K562 (cell line): ENCODE results near the gene KRTAP1-4. TPM values are rescaled to one million over a fixed set of nuclear protein-coding genes. Genes with fewer than 3 reads are reported as not detected.

ENCODE experiments used
- ATAC-seq: fragments of 200-7000 bp; cut with Tn5 transposase; 3 replicates; pipeline ENCODE4 v1.9.1; 2020; ENCODE audit warnings: moderate library complexity
- BruUV-seq: library from RNA; stranded (reverse); fragments of 400-500 nt; replicated peaks from 2 replicates; lab custom pipeline; 2021; lab: Mats Ljungman, UMichigan
- CTCF ChIA-PET: fragments of 300-600 bp; formaldehyde crosslinking; extraction: SDS; loops from one replicate; lab custom pipeline; 2021; ENCODE audit warnings: low intra/inter-chr PET ratio; lab: Yijun Ruan, JAX
- POLR2A ChIA-PET: fragments of 300-600, 350-650 bp; sonication (Branson Sonifier 250); formaldehyde crosslinking; extraction: SDS; loops from one replicate; lab custom pipeline; 2021; ENCODE audit warnings: antibody characterized with exemption, inconsistent platforms; lab: Yijun Ruan, JAX
- DNase-seq, 4 experiments: peaks; one replicate each; pipeline versions ENCODE4 v3.0.0 to v3.0.0-alpha.2; 2011 to 2018; ENCODE audit warnings: low spot score in 3 of 4, mixed read lengths in 3 of 4; ENCODE audit errors: extremely low read depth in 1 of 4
- FAIRE-seq: peaks from 2 replicates; lab custom pipeline; 2011; peaks lifted over from hg19 to GRCh38; lab: Jason Lieb, UNC
- H2AFZ ChIP-seq: 2 replicates; pipeline ENCODE4 v1.6.0; 2011; ENCODE audit warnings: low read depth, low read length, control low read depth, inconsistent platforms
- H3K27ac ChIP-seq: fragments of 200-600 bp; 3 replicates; pipeline ENCODE4 v1.8.0; 2011; ENCODE audit warnings: low read depth, mild to moderate bottlenecking, control low read depth, inconsistent platforms, low read length, moderate library complexity, mixed read lengths; ENCODE audit errors: extremely low read depth
- H3K27me3 ChIP-seq, 2 experiments: fragments of 300-600 bp in 1 of 2; 2 replicates in 1 of 2; 3 replicates in 1 of 2; pipeline versions ENCODE4 v1.6.0 to v1.8.0; 2011; ENCODE audit warnings: inconsistent platforms in 2 of 2, low read length in 2 of 2, mild to moderate bottlenecking in 1 of 2, mixed read lengths in 1 of 2, moderate library complexity in 1 of 2; ENCODE audit not compliant: control insufficient read depth in 2 of 2, insufficient read depth in 2 of 2
- H3K36me3 ChIP-seq: fragments of 300-600 bp; 3 replicates; pipeline ENCODE4 v1.8.0; 2011; ENCODE audit warnings: mild to moderate bottlenecking, low read length, inconsistent platforms; ENCODE audit not compliant: control insufficient read depth, insufficient read depth
- H3K4me1 ChIP-seq, 2 experiments: fragments of 200-600 bp in 1 of 2; replicated peaks in 1 of 2; 2 replicates in 1 of 2; 3 replicates in 1 of 2; pipeline versions ENCODE4 v1.5.1 to v1.8.0; 2011; ENCODE audit warnings: inconsistent platforms in 2 of 2, low read length in 2 of 2, mild to moderate bottlenecking in 1 of 2, mixed read lengths in 1 of 2, moderate library complexity in 1 of 2; ENCODE audit not compliant: control insufficient read depth in 2 of 2, insufficient read depth in 2 of 2
- H3K4me2 ChIP-seq: 2 replicates; pipeline ENCODE4 v1.6.1; 2011; ENCODE audit warnings: low read length, control low read depth, inconsistent platforms, mixed read lengths; ENCODE audit not compliant: insufficient read depth
- H3K4me3 ChIP-seq: fragments of 200-600 bp; sonication (generic), shearing (Covaris generic); 2 replicates; pipeline ENCODE4 v1.5.1; 2016; ENCODE audit warnings: control low read depth, inconsistent platforms
- H3K79me2 ChIP-seq: fragments of 200-600 bp; 3 replicates; pipeline ENCODE4 v1.8.0; 2011; ENCODE audit warnings: low read length, inconsistent platforms; ENCODE audit not compliant: control insufficient read depth, insufficient read depth
- H3K9ac ChIP-seq, 2 experiments: 2 replicates each; pipeline versions ENCODE4 v1.6.0 to v1.6.1; 2011; ENCODE audit warnings: low read depth in 2 of 2, low read length in 2 of 2, control low read depth in 1 of 2, inconsistent platforms in 1 of 2, mild to moderate bottlenecking in 1 of 2, mixed read lengths in 1 of 2; ENCODE audit not compliant: insufficient read depth in 1 of 2
- H3K9me1 ChIP-seq: one replicate; pipeline ENCODE4 v1.6.0; 2011; ENCODE audit warnings: inconsistent platforms, mild to moderate bottlenecking, low read length, moderate library complexity; ENCODE audit not compliant: control insufficient read depth, insufficient read depth
- H3K9me3 ChIP-seq: replicated peaks from 2 replicates; pipeline ENCODE4 v1.5.1; 2011; ENCODE audit warnings: low read depth, low read length, inconsistent platforms; ENCODE audit not compliant: control insufficient read depth, insufficient read depth
- H4K20me1 ChIP-seq: replicated peaks from 2 replicates; pipeline ENCODE4 v1.6.1; 2011; ENCODE audit warnings: low read length, inconsistent platforms, mixed read lengths; ENCODE audit not compliant: control insufficient read depth, insufficient read depth
- DEAF1 ChIP-seq: fragments of 450-650 bp; formaldehyde crosslinking; IDR thresholded peaks from 2 replicates; pipeline ENCODE4 v1.4.0; 2020; ENCODE audit warnings: mild to moderate bottlenecking, moderate library complexity
- DNMT1 ChIP-seq: fragments of 450-650 bp; IDR thresholded peaks from 2 replicates; pipeline ENCODE4 v1.6.1; 2016; ENCODE audit warnings: antibody characterized with exemption, mild to moderate bottlenecking
- FOXM1 ChIP-seq, 2 experiments: fragments of 450-650 bp in 1 of 2; sonication (generic) in 1 of 2; formaldehyde crosslinking in 1 of 2; IDR thresholded peaks; 2 replicates each; pipeline versions ENCODE4 v1.6.1 to v1.9.0; 2017 to 2022; ENCODE audit warnings: low read depth in 2 of 2, mild to moderate bottlenecking in 2 of 2, missing genetic modification reagents in 1 of 2, moderate library complexity in 1 of 2
- RFX5 ChIP-seq: IDR thresholded peaks from 2 replicates; pipeline ENCODE4 v1.6.1; 2011; ENCODE audit warnings: low read depth, mild to moderate bottlenecking, improper control_type of control experiment, low read length
- ZNF395 ChIP-seq: fragments of 200-800 bp; sonication (Bioruptor generic); IDR thresholded peaks from 2 replicates; pipeline ENCODE4 v1.6.1; 2017; ENCODE audit warnings: missing genetic modification characterization, missing compliant biosample characterization
- WGBS: fragments of 100-300 bp; shearing (Covaris generic); methylation state at CpG from one replicate; pipeline ENCODE4 v1.1.6; 2016; ENCODE audit warnings: low coverage, mixed read lengths; ENCODE audit not compliant: insufficient coverage; ENCODE audit errors: missing lambda C conversion rate; 5-methylcytosine and 5-hydroxymethylcytosine counted together
- in situ Hi-C: fragments of 300-500 bp; cut with MboI; formaldehyde crosslinking; loops from 4 replicates; pipeline ENCODE4 v1.15.0; 2018; ENCODE audit warnings: inconsistent platforms, mixed read lengths
- intact Hi-C: fragments of 100-400 bp; cut with micrococcal nuclease; formaldehyde crosslinking; loops from 2 replicates; pipeline ENCODE4 v1.14.2; 2022
- polyA plus RNA-seq, 8 experiments: library from polyadenylated mRNA; depleted of rRNA in 4 of 8; stranded (reverse) in 5 of 8; unstranded in 3 of 8; fragments of >200 nt; fragmentation: Nextera tagmentation in 2 of 8; fragmentation: Illumina TruSeq in 1 of 8; extraction: Ambion mirVana in 2 of 8; extraction: Trizol in 1 of 8; gene quantifications; 2 replicates each; pipeline versions ENCODE4 v1.2.1 to v1.2.3, GENCODE V29; 2011 to 2014; ENCODE audit warnings: inconsistent platforms in 1 of 8, missing spikeins in 1 of 8
- total RNA-seq, 7 experiments: library from RNA; depleted of rRNA in 6 of 7; stranded (reverse); fragments of >200 nt in 6 of 7; fragmentation: Illumina TruSeq in 2 of 7; extraction: Trizol in 2 of 7; gene quantifications; 2 replicates each; pipeline versions ENCODE4 v1.2.1 to v1.2.3, GENCODE V29; 2011 to 2021; ENCODE audit warnings: low replicate concordance in 1 of 7

Gene KRTAP1-4
- total and polyA plus RNA-seq, 9 of the 15 experiments (the other 6 are each of a cell fraction or from before 2014, with no cell fraction given) = not detected

- TF ChIP-seq FOXM1 (IDR thresholded peaks at IDR 0.05; ENCODE audit: low read depth) = no peak
- TF ChIP-seq FOXM1 (CRISPR knock-in tag; IDR thresholded peaks at IDR 0.05; ENCODE audit: low read depth) = no peak
- TF ChIP-seq RFX5 = no peak
- no peak for TF ChIP-seq ZNF395 (CRISPR knock-in tag)
Observed at GRCh38 chr17:41064301-41064700, 34.3 kb upstream of the KRTAP1-4 start (continued).

- 0% methylated on average over 4 of the region's 4 CpGs for WGBS
- FAIRE-seq (no peak), DNase-seq (no peak), ATAC-seq (no peak)
- TF ChIP-seq DEAF1 (no peak), DNMT1 (no peak)
- CTCF ChIA-PET = no interaction called here
- Histone ChIP-seq H3K79me2 (no peaks in the 10 kb centered on the region), H2AFZ (no peak overlapping the region), H3K9me1 (no peaks in the 10 kb centered on the region), H3K4me3 (no peak overlapping the region), H3K36me3 (no peaks in the 10 kb centered on the region), H4K20me1 (no peaks in the 10 kb centered on the region; the same call in 1 of the 2 replicates), H3K4me2 (no peak overlapping the region), H3K27ac (no peak overlapping the region), H3K9ac (no peak overlapping the region), H3K27me3 (peaks cover 0 to 4% of the 10 kb centered on the region in 2 experiments; a peak in 2 of 5 replicates), H3K9me3 (no peaks in the 10 kb centered on the region), H3K4me1 (peaks cover 0 to 5% of the 10 kb centered on the region in 2 experiments; a peak in 2 of 5 replicates)
- intact Hi-C loops (no loop called here), in situ Hi-C loops (no loop called here)
- POLR2A ChIA-PET = no interaction called here
- BruUV-seq = no TSS peak
Observed at GRCh38 chr17:41063449-41063848, 33.5 kb upstream of the KRTAP1-4 start.
